IPS-11a (cell line): ENCODE measurements around the gene ADAMTS19.

ENCODE experiments used
- H3K4me3 ChIP-seq: one replicate; pipeline ENCODE4 v1.5.1; 2013; ENCODE audit warnings: low read depth, low read length, control low read depth

The ADAMTS19 gene

GRCh38 chr5:129664336-129664937 lies 204.3 kb downstream of the ADAMTS19 start:
- no peak overlapping the region for H3K4me3 ChIP-seq

- no peak overlapping the region for H3K4me3 ChIP-seq
Measured at GRCh38 chr5:129670957-129671500, 210.9 kb downstream of the ADAMTS19 start.

- H3K4me3 ChIP-seq: no peak overlapping the region
Measured at GRCh38 chr5:129672006-129672405, 211.9 kb downstream of the ADAMTS19 start.

- H3K4me3 ChIP-seq: no peak overlapping the region
Measured at GRCh38 chr5:129679671-129680070, 219.6 kb downstream of the ADAMTS19 start.

GRCh38 chr5:129687941-129688340 lies 227.8 kb downstream of the ADAMTS19 start:
- no peak overlapping the region for H3K4me3 ChIP-seq

GRCh38 chr5:129689045-129689444 lies 228.9 kb downstream of the ADAMTS19 start:
- H3K4me3 ChIP-seq: no peak overlapping the region

GRCh38 chr5:129691220-129691619 lies 231.1 kb downstream of the ADAMTS19 start:
- H3K4me3 ChIP-seq: no peak overlapping the region

- H3K4me3 ChIP-seq: no peak overlapping the region
Measured at GRCh38 chr5:129696636-129697035, 236.5 kb downstream of the ADAMTS19 start.

- no peak overlapping the region for H3K4me3 ChIP-seq
Measured at GRCh38 chr5:129698661-129699060, 238.6 kb downstream of the ADAMTS19 start.

GRCh38 chr5:129716235-129716634 lies 256.1 kb downstream of the ADAMTS19 start:
- no peak overlapping the region for H3K4me3 ChIP-seq

GRCh38 chr5:129716651-129717050 lies 256.6 kb downstream of the ADAMTS19 start:
- H3K4me3 ChIP-seq: no peak overlapping the region

- H3K4me3 ChIP-seq: no peak overlapping the region
Measured at GRCh38 chr5:129717751-129718310, 257.7 kb downstream of the ADAMTS19 start.

- no peak overlapping the region for H3K4me3 ChIP-seq
Measured at GRCh38 chr5:129718471-129719090, 258.5 kb downstream of the ADAMTS19 start.

- no peak overlapping the region for H3K4me3 ChIP-seq
Measured at GRCh38 chr5:129724222-129724621, 264.1 kb downstream of the ADAMTS19 start.

GRCh38 chr5:129724647-129725046 lies 264.5 kb downstream of the ADAMTS19 start:
- H3K4me3 ChIP-seq: no peak overlapping the region

- no peak overlapping the region for H3K4me3 ChIP-seq
Measured at GRCh38 chr5:129739773-129740172, 279.7 kb downstream of the ADAMTS19 start.

GRCh38 chr5:129743541-129744187 lies 283.6 kb downstream of the ADAMTS19 start:
- H3K4me3 ChIP-seq: no peak overlapping the region

- H3K4me3 ChIP-seq: no peak overlapping the region
Measured at GRCh38 chr5:129745997-129746396, 285.9 kb downstream of the ADAMTS19 start.

GRCh38 chr5:129746876-129747275 lies 286.8 kb downstream of the ADAMTS19 start:
- no peak overlapping the region for H3K4me3 ChIP-seq

GRCh38 chr5:129747572-129748407 lies 287.7 kb downstream of the ADAMTS19 start, which contains the start of gene MINAR2:
MINAR2 (plus strand) TSS chr5:129748094; CDS start chr5:129748191, 97 bp downstream.
- no peak within 1 kb of the TSS for H3K4me3 ChIP-seq
